ES-I3 (cell line): Measurements from ENCODE around the gene SNX8.

Experiments used
- H3K36me3 ChIP-seq: 2 replicates; pipeline ENCODE4 v1.6.1; 2013; ENCODE audit warnings: mild to moderate bottlenecking, low read length, control low read depth, moderate library complexity; ENCODE audit not compliant: insufficient read depth
- H3K4me1 ChIP-seq: 2 replicates; pipeline ENCODE4 v1.6.1; 2013; ENCODE audit warnings: mild to moderate bottlenecking, control low read depth, low read length; ENCODE audit not compliant: insufficient read depth
- H3K9ac ChIP-seq: 2 replicates; pipeline ENCODE4 v1.6.1; 2013; ENCODE audit warnings: low read depth, mild to moderate bottlenecking, low read length, moderate library complexity
- H3K9me3 ChIP-seq: 2 replicates; pipeline ENCODE4 v1.6.1; 2013; ENCODE audit warnings: mild to moderate bottlenecking, low read length, moderate library complexity; ENCODE audit not compliant: control insufficient read depth, insufficient read depth

The SNX8 gene

GRCh38 chr7:2225830-2226229 lies 88.4 kb downstream of the SNX8 start:
- H3K9ac ChIP-seq: no peak overlapping the region
- H3K36me3 ChIP-seq: peaks cover 8% of the 10 kb centered on the region; the same call in 1 of the 2 replicates

GRCh38 chr7:2225336-2225735 lies 88.9 kb downstream of the SNX8 start:
- Histone ChIP-seq H3K9ac (no peak overlapping the region), H3K9me3 (no peaks in the 10 kb centered on the region), H3K4me1 (no peaks in the 10 kb centered on the region), H3K36me3 (peaks cover 8% of the 10 kb centered on the region; the same call in 1 of the 2 replicates)

More at GRCh38 chr7:2225830-2226229, 88.4 kb downstream of the SNX8 start:
- Histone ChIP-seq H3K4me1 (no peaks in the 10 kb centered on the region), H3K9me3 (no peaks in the 10 kb centered on the region)

- H3K4me1 ChIP-seq: no peaks in the 10 kb centered on the region
- H3K36me3 ChIP-seq: peaks cover 8% of the 10 kb centered on the region; the same call in 1 of the 2 replicates
- no peaks in the 10 kb centered on the region for H3K9me3 ChIP-seq
- H3K9ac ChIP-seq: no peak overlapping the region
Observed at GRCh38 chr7:2224934-2225333, 89.3 kb downstream of the SNX8 start.

GRCh38 chr7:2224491-2224928 lies 89.7 kb downstream of the SNX8 start:
- Histone ChIP-seq H3K9me3 (no peaks in the 10 kb centered on the region), H3K9ac (no peak overlapping the region), H3K4me1 (no peaks in the 10 kb centered on the region), H3K36me3 (peaks cover 8% of the 10 kb centered on the region; the same call in 1 of the 2 replicates)

GRCh38 chr7:2223321-2223720 lies 90.9 kb downstream of the SNX8 start:
- H3K9me3 ChIP-seq: no peaks in the 10 kb centered on the region
- no peak overlapping the region for H3K9ac ChIP-seq
- peaks cover 4% of the 10 kb centered on the region; the same call in 1 of the 2 replicates for H3K36me3 ChIP-seq
- H3K4me1 ChIP-seq: no peaks in the 10 kb centered on the region

- no peak overlapping the region for H3K9ac ChIP-seq
- peaks cover 1% of the 10 kb centered on the region for H3K36me3 ChIP-seq
- H3K9me3 ChIP-seq: no peaks in the 10 kb centered on the region
- H3K4me1 ChIP-seq: no peaks in the 10 kb centered on the region
Observed at GRCh38 chr7:2222516-2222915, 91.7 kb downstream of the SNX8 start.

GRCh38 chr7:2220954-2221353 lies 93.3 kb downstream of the SNX8 start:
- no peaks in the 10 kb centered on the region for H3K4me1 ChIP-seq
- H3K9me3 ChIP-seq: no peaks in the 10 kb centered on the region
- H3K9ac ChIP-seq: no peak overlapping the region
- peaks cover 14% of the 10 kb centered on the region for H3K36me3 ChIP-seq

- Histone ChIP-seq H3K9me3 (no peaks in the 10 kb centered on the region), H3K4me1 (no peaks in the 10 kb centered on the region), H3K36me3 (peaks cover 14% of the 10 kb centered on the region), H3K9ac (no peak overlapping the region)
Observed at GRCh38 chr7:2220506-2220905, 93.7 kb downstream of the SNX8 start.

- Histone ChIP-seq H3K4me1 (no peaks in the 10 kb centered on the region), H3K9ac (no peak overlapping the region), H3K36me3 (peaks cover 14% of the 10 kb centered on the region), H3K9me3 (no peaks in the 10 kb centered on the region)
Observed at GRCh38 chr7:2220030-2220429, 94.2 kb downstream of the SNX8 start.

GRCh38 chr7:2219606-2220005 lies 94.6 kb downstream of the SNX8 start:
- Histone ChIP-seq H3K9me3 (no peaks in the 10 kb centered on the region), H3K9ac (no peak overlapping the region), H3K4me1 (no peaks in the 10 kb centered on the region), H3K36me3 (peaks cover 17% of the 10 kb centered on the region)

- no peaks in the 10 kb centered on the region for H3K4me1 ChIP-seq
- peaks cover 18% of the 10 kb centered on the region for H3K36me3 ChIP-seq
- H3K9me3 ChIP-seq: no peaks in the 10 kb centered on the region
- H3K9ac ChIP-seq: no peak overlapping the region
Observed at GRCh38 chr7:2219136-2219535, 95.1 kb downstream of the SNX8 start.

- Histone ChIP-seq H3K4me1 (no peaks in the 10 kb centered on the region), H3K9me3 (no peaks in the 10 kb centered on the region), H3K36me3 (peaks cover 18% of the 10 kb centered on the region), H3K9ac (no peak overlapping the region)
Observed at GRCh38 chr7:2218444-2218785, 95.8 kb downstream of the SNX8 start.

GRCh38 chr7:2217716-2218443 lies 96.4 kb downstream of the SNX8 start:
- Histone ChIP-seq H3K9me3 (no peaks in the 10 kb centered on the region), H3K4me1 (no peaks in the 10 kb centered on the region), H3K36me3 (peaks cover 21% of the 10 kb centered on the region), H3K9ac (no peak overlapping the region)

- H3K36me3 ChIP-seq: peaks cover 26% of the 10 kb centered on the region
- no peaks in the 10 kb centered on the region for H3K4me1 ChIP-seq
- H3K9ac ChIP-seq: no peak overlapping the region
- H3K9me3 ChIP-seq: no peaks in the 10 kb centered on the region
Observed at GRCh38 chr7:2217206-2217605, 97.0 kb downstream of the SNX8 start.

GRCh38 chr7:2215851-2216250 lies 98.4 kb downstream of the SNX8 start:
- Histone ChIP-seq H3K9me3 (no peaks in the 10 kb centered on the region), H3K9ac (no peak overlapping the region), H3K36me3 (peaks cover 34% of the 10 kb centered on the region), H3K4me1 (no peaks in the 10 kb centered on the region)
